IPS-15b (cell line): ENCODE measurements around the gene MLXIP.
A peak's percentile ranks its signal among the peaks of the same experiment; 100 is the strongest.

Source experiments
- H3K27me3 ChIP-seq: one replicate; pipeline ENCODE4 v1.6.1; 2013; ENCODE audit warnings: low read length; ENCODE audit not compliant: control insufficient read depth, insufficient read depth
- H3K36me3 ChIP-seq: one replicate; pipeline ENCODE4 v1.6.1; 2013; ENCODE audit warnings: low read length; ENCODE audit not compliant: control insufficient read depth, insufficient read depth
- H3K4me1 ChIP-seq: one replicate; pipeline ENCODE4 v1.6.1; 2013; ENCODE audit warnings: mild to moderate bottlenecking, low read length; ENCODE audit not compliant: control insufficient read depth, insufficient read depth
- H3K4me3 ChIP-seq: one replicate; pipeline ENCODE4 v1.5.1; 2013; ENCODE audit warnings: low read depth, low read length
- H3K9ac ChIP-seq: one replicate; pipeline ENCODE4 v1.6.1; 2013; ENCODE audit warnings: low read depth, mild to moderate bottlenecking, low read length
- H3K9me3 ChIP-seq: one replicate; pipeline ENCODE4 v1.6.1; 2013; ENCODE audit warnings: mild to moderate bottlenecking, low read length; ENCODE audit not compliant: control insufficient read depth, insufficient read depth

MLXIP gene

DNA sequence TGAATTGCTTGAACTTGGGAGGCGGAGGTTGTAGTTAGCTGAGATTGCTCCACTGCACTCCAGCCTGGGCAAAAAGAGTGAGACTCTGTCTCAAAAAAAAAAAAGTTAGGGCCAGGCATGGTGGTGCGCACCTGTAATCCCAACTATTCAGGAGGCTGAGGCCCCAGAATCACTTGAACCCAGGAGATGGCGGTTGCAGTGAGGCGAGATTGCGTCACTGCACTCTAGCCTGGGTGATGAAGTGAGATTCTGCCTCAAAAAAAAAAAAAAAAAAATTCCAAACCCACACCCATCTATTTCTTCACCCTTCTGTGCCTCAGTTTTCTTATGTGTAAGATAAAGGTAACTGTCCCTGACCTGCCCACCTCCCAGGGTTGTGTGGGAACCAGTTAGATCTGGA lies 11.0 kb upstream of the MLXIP start:
- Histone ChIP-seq H3K9ac (no peak overlapping the region), H3K4me3 (no peak overlapping the region)

DNA sequence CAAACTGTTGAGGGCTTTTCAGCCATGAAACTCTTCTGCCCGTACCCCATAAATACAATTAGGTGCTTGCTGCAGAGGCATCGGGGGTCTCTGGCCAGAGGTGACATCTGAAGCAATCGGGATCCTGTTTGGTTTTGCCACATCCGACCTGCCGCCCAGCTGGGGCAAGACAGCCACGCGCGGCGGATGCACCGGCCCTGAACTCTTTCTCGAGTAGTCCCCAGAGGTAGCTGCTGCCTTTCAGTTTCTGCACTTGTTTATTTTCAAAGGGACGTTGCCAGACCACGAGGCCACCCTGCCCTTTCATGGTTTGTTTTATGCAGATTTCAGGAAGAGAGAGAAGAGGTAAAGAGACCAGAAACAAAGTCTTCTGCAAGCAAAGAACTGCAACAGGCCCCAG lies 10.6 kb upstream of the MLXIP start:
- Histone ChIP-seq H3K36me3 (no peaks in the 10 kb centered on the region), H3K9me3 (no peaks in the 10 kb centered on the region), H3K27me3 (no peaks in the 10 kb centered on the region), H3K9ac (no peak overlapping the region), H3K4me3 (no peak overlapping the region), H3K4me1 (peaks cover 16% of the 10 kb centered on the region)

More for the DNA sequence above, 11.0 kb upstream of the MLXIP start:
- no peaks in the 10 kb centered on the region for H3K9me3 ChIP-seq
- peaks cover 17% of the 10 kb centered on the region for H3K4me1 ChIP-seq
- H3K27me3 ChIP-seq, result no peaks in the 10 kb centered on the region
- H3K36me3 ChIP-seq, result no peaks in the 10 kb centered on the region

DNA sequence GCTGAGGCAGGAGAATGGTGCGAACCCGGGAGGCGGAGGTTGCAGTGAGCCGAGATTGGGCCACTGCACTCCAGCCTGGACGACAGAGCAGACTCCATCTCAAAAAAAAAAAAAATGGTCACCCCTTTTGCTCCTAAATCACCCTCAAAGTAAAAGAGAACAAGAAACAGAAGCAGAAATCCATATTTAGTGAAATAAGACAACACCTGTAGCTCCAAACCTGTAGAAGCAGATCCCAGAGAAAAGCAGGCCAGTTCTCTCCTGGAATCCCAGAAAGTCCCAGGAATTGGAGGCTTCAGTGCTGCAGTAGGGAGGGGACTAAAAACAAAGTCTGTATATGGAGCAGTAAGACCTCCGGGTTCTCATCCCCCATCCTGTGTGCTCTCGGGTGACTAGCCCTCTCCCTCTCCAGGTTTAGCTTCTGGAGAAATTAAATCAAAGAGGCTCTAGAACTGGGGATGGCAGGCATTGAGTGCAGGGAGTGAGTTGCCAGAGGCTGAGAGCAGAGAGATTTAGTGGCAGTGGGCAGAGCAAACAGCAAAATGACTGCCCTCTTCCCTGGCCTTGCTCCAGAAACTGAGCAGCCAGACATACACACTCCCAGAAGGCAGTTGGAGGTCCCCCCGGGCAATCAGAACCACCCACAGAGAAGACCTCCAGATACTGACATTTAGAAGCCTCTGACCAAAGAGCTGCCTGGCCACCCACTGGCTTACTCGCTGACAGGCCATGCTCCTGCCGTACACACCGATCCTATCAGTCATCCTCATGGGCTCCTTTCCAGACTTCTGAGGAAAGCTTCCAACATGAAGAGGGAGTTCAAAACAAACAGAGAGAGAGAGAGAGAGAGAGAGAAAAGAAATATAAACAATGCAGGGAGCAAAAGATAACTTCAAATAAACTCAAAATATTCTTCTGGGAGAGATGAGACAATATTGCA lies 6.3 kb upstream of the MLXIP start:
- Histone ChIP-seq H3K4me3 (no peak overlapping the region), H3K4me1 (no peaks in the 10 kb centered on the region), H3K9ac (peak overlapping the region; percentile 9)

DNA sequence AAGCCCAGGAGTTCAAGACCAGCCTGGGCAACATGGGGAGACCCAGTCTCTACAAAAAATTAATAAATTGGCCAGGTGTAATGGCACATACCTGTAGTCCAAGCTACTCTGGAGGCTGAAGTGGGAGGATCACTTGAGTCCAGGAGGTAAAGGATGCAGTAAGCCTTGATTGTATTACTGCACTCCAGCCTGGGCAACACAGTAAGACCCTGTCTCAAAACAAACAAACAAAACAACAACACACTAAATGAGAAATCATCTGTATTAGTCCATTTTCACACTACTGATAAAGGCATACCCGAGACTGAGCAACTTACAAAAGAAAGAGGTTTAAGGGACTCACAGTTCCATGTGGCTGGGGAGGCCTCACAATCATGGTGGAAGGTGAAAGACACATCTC lies 4.7 kb upstream of the MLXIP start:
- Histone ChIP-seq H3K9me3 (no peaks in the 10 kb centered on the region), H3K4me3 (no peak overlapping the region), H3K9ac (no peak overlapping the region), H3K27me3 (peaks cover 2% of the 10 kb centered on the region), H3K36me3 (no peaks in the 10 kb centered on the region), H3K4me1 (no peaks in the 10 kb centered on the region)

More for the DNA sequence above, 6.3 kb upstream of the MLXIP start:
- Histone ChIP-seq H3K36me3 (no peaks in the 10 kb centered on the region), H3K27me3 (no peaks in the 10 kb centered on the region), H3K9me3 (no peaks in the 10 kb centered on the region)

DNA sequence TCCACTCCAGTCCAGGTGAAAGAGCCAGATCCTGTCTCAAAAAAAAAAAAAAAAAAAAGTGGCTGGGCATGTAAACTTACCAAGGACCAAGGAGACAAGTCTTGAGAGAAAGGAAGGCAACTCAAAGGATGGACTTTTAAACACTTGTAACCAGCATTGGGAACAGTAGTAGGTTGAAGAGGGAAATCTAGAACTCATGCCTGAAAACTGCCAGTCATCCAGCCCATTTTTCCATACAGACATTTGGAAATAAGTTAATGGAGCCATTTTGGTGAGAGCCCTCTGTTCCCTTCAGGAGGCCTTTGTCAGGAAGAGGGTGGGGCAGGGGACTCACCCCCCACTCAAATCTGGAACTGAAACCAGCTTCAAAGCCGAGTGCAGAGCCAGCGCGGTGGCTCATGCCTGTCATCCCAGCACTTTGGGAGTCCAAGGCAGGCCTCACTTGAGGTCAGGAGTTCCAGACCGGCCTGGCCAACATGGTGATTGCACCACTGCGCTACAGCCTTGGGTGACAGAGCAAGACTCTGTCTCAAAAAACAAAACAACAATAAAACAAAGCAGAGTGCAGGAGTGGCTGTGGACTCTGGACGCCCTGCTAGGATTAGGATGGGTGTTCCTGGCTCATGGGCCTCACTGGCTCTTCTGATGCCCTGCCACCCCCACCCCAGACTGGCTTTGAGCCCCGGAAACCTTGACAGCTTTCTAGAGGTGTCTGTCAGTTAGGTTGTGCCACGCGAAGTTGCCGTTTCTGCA lies 1.6 kb upstream of the MLXIP start:
- Histone ChIP-seq H3K27me3 (peaks cover 17% of the 10 kb centered on the region), H3K4me3 (no peak overlapping the region), H3K9ac (no peak overlapping the region), H3K36me3 (no peaks in the 10 kb centered on the region), H3K9me3 (no peaks in the 10 kb centered on the region), H3K4me1 (peaks cover 10% of the 10 kb centered on the region)

DNA sequence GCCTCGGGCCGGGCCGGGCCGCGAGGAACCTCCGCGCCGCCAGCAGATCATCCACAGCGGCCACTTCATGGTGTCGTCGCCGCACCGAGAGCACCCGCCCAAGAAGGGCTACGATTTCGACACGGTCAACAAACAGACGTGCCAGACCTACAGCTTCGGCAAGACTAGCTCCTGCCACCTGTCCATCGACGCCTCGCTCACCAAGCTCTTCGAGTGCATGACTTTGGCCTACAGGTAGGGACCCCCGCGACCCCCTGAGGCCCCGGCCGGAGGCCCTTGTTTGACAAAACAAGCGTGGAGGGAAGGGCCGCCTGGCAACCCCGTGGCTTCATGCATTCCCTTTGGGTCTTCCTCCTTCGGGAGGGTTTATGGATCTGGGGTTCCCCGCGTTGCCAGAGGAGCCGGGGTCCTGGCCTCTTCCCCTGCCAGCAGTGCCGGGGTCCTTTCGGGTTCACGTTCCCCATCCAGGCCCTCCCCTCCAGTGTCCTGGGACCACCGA lies 526 bp downstream of the MLXIP start:
- no peaks in the 10 kb centered on the region for H3K9me3 ChIP-seq
- H3K36me3 ChIP-seq, result no peaks in the 10 kb centered on the region
- peak overlapping the region; percentile 37 for H3K9ac ChIP-seq
- peaks cover 17% of the 10 kb centered on the region for H3K27me3 ChIP-seq
- H3K4me3 ChIP-seq, result peak overlapping the region; percentile 73
- peaks cover 10% of the 10 kb centered on the region for H3K4me1 ChIP-seq

DNA sequence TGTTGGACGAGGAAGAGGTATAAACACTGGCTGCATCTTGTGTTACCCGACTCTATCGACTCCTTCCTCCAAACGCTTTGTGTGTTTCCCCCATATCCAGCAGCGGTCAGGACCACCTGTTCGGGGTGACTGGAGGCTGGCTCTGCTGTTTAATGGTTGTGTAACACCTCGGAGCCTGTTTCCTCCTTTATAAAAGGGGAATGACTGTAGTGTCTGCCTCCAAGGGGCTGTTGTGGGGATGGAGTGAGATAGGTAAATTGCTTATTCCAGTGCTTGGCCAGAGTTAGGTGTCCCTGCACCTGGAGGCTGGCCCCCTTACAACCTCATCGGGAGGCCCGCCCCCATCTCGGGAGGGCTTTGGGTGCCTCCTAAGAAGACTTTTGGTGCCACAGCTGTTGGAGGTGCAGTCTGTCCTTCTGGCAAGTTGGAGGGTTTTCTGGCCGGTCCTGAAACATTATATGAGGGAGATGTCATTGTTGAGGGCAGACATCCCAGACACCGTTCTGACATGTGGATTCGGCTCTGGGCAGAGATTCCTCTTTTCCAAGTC lies 1.1 kb downstream of the MLXIP start:
- Histone ChIP-seq H3K27me3 (peaks cover 17% of the 10 kb centered on the region), H3K36me3 (no peaks in the 10 kb centered on the region), H3K9ac (peak overlapping the region; percentile 37), H3K4me3 (peak overlapping the region; percentile 73), H3K9me3 (no peaks in the 10 kb centered on the region), H3K4me1 (peaks cover 10% of the 10 kb centered on the region)

DNA sequence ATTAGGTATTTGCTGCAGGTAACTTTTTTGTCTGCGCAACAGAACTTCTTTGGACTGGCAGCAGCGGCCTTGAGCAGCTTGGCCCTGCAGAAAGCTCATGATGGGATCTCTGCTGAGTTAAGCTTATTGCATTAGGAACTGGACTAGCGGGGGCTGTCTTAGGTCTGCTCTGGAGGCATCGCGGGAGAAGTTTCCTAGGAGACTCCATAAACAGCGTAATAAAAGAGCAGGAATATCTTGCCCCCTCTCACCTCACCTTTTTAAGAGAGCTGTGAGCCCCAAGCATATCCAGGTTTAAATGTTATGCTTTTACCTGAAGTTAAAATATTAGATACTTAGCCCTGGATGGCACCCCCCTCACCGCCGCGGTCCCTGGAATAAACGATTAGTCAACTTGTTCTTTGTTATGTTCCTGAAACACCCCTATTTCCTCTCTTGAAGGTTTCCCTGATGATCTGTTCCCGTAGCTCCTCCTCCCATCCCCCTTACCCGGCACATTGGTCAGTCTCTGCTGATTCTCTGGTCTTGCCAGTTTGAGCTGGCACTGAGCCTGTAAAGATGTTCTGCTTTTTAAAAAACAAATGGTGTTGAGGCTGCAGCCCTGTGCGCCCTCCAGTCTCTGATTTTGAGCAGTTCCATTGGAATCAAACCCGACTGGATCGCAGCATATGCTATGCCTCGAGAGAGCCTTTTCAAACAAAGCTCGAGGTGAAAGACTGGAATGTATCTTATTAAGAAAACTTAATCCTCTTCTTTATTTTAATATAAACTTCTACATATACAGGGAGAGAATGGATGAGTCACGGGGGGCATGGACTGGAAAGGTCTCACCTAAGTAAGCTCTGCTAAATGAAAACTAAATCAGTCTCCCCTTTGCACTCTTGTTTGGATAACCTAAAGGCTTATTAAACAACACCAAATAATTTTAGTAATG lies 1.9 kb downstream of the MLXIP start:
- Histone ChIP-seq H3K9ac (no peak overlapping the region), H3K36me3 (no peaks in the 10 kb centered on the region), H3K27me3 (peaks cover 17% of the 10 kb centered on the region), H3K4me3 (peak overlapping the region; percentile 73), H3K4me1 (peaks cover 10% of the 10 kb centered on the region), H3K9me3 (no peaks in the 10 kb centered on the region)

DNA sequence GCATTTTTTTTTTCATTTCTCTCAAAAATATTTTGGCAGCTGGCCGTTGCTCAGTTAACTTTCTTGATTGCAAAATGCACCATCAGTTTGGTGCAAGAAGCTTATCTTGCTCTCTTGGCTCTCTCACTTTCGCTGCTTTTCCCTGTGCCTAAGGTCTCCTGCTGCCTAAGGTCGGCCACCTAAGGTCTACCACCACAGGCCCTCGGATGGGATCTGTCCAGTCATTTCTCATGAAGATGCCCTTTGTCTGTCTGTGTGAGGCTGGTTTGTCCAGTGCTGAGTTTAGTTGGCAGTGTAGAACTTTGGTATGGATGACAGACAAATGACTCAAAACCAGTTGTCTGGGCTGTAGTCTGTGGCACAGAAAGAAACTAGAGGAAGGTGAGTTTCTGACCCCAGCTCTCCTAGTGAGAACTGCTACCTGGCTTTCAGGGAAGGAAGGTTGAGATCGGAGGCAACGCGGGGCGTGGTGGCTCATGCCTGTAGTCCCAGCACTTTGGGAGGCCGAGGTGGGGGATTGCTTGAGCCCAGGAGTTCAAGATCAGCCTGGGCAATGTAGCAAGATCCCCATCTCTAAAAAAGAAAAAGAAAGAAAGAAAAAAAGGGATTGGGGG lies 2.6 kb downstream of the MLXIP start:
- Histone ChIP-seq H3K9ac (no peak overlapping the region), H3K27me3 (peaks cover 17% of the 10 kb centered on the region), H3K4me1 (peaks cover 10% of the 10 kb centered on the region), H3K9me3 (no peaks in the 10 kb centered on the region), H3K36me3 (no peaks in the 10 kb centered on the region), H3K4me3 (no peak overlapping the region)

DNA sequence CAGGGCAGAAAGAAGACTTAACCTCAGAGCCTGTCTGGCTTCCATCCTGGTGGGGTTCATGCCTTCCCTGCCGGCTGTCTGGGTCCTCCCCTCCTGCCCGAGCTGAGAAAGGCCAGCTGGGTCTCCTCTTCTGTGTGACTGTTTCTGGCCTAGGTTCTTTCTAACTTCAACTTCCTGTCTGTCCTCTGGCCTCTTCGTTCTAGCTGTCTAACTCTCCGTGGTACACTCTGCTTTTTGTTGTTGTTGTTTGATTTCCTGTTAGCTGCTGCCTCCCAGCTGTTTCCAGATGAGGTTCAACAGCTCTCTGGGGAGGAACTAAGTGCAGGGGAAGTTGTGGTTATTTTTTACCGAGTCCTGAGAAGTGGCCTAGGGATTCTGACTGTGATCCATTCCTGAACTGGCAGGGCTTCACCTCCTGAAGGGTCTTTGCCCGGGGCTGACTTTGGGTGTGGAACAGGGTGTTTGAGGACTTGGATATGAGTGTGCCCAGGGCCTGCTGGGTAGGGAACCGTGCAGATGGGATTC lies 3.2 kb downstream of the MLXIP start:
- Histone ChIP-seq H3K27me3 (peaks cover 17% of the 10 kb centered on the region), H3K4me3 (no peak overlapping the region), H3K9me3 (no peaks in the 10 kb centered on the region), H3K4me1 (peaks cover 10% of the 10 kb centered on the region), H3K36me3 (peaks cover 2% of the 10 kb centered on the region), H3K9ac (no peak overlapping the region)
